Measurements from ENCODE around the gene MEGF8. TPM values are rescaled to one million over a fixed set of nuclear protein-coding genes. Genes with fewer than 3 reads are reported as not detected.

The MEGF8 gene
- total RNA-seq, 1 donor from 2014 or later = 75.7 TPM

DNA sequence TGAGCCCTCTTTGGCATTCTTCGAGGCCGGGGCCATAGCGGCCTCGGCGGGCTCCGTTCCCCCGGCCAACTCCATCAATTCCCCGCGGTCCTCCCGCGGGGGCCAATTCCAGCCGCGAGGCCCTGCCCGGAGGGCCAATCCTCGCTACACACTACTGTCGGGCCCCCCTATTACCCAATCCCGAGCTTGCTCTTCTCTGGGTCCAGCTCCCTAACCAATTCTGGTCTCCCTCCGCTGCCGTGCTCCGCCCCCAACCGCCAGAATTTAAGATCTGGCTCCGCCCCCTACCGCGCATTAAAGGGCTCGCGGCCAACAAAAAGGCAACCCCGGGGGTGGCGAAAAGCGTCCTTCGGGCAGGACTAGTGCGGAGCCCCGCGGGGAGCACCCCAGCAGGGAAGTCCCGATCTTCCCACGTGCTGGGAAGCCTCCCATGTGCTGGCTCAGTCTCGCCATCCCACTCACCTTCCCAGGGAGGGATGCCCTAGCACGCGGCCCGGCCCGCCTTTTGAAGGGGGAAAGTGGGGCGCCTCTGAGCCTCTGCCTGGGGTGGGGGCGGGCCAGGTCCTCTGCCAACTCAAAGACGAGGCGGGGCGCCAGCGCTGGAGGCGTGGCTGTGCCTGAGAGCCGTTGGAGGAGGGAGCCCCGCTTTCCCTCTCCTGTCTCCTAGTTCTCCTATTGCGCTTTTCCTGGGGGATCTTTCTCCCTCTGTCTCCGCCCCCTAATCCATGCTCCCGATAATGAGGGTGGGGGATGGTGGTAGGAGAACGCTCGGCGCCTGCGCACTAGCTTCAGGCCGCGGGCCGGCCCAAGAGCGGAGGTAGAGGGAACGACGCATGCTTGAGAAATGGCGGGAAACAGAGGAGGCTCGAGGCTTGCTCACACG lies 98.3 kb downstream of the MEGF8 start:
- Mint-ChIP-seq H3K4me3 (ENCODE audit: unreplicated experiment) (peak overlapping the region; percentile 92), H3K4me1 (ENCODE audit: unreplicated experiment) (peaks cover 25% of the 10 kb centered on the region), H3K27ac (ENCODE audit: unreplicated experiment) (peak overlapping the region; percentile 76), H3K36me3 (ENCODE audit: unreplicated experiment) (no peaks in the 10 kb centered on the region), H3K9me3 (ENCODE audit: unreplicated experiment) (no peaks in the 10 kb centered on the region), H3K27me3 (ENCODE audit: unreplicated experiment) (no peaks in the 10 kb centered on the region)
- TF ChIP-seq, protein P1, sequence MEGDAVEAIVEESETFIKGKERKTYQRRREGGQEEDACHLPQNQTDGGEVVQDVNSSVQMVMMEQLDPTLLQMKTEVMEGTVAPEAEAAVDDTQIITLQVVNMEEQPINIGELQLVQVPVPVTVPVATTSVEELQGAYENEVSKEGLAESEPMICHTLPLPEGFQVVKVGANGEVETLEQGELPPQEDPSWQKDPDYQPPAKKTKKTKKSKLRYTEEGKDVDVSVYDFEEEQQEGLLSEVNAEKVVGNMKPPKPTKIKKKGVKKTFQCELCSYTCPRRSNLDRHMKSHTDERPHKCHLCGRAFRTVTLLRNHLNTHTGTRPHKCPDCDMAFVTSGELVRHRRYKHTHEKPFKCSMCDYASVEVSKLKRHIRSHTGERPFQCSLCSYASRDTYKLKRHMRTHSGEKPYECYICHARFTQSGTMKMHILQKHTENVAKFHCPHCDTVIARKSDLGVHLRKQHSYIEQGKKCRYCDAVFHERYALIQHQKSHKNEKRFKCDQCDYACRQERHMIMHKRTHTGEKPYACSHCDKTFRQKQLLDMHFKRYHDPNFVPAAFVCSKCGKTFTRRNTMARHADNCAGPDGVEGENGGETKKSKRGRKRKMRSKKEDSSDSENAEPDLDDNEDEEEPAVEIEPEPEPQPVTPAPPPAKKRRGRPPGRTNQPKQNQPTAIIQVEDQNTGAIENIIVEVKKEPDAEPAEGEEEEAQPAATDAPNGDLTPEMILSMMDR (IDR thresholded peaks at IDR 0.05) = no peak
- DNase-seq (ENCODE audit: extremely low spot score, unreplicated experiment) = peak; percentile 93

DNA sequence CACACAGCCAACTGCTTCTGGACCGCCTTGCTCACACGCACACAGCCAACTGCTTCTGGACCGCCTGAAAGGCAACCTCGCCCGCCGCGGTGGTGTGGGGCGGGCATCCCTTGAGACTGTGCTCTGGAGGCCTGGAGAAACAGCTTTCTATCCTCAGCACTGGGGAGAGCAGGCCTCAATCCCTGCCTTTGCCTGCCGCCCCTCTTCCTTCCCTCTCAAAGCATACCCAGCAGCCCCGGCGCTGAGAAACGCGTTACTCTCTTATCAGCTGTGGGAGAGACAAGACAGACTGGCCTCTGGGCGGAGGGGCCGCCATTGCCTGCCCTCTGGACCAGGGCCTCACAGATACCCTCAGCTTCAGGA lies 98.9 kb downstream of the MEGF8 start:
- TF ChIP-seq, protein P1 (IDR thresholded peaks at IDR 0.05) = no peak
- Mint-ChIP-seq H3K4me3 (ENCODE audit: unreplicated experiment) (peak overlapping the region; percentile 10), H3K36me3 (ENCODE audit: unreplicated experiment) (no peaks in the 10 kb centered on the region), H3K4me1 (ENCODE audit: unreplicated experiment) (peaks cover 24% of the 10 kb centered on the region), H3K27me3 (ENCODE audit: unreplicated experiment) (no peaks in the 10 kb centered on the region), H3K9me3 (ENCODE audit: unreplicated experiment) (no peaks in the 10 kb centered on the region), H3K27ac (ENCODE audit: unreplicated experiment) (no peak overlapping the region)
- DNase-seq (ENCODE audit: extremely low spot score, unreplicated experiment) = no peak

DNA sequence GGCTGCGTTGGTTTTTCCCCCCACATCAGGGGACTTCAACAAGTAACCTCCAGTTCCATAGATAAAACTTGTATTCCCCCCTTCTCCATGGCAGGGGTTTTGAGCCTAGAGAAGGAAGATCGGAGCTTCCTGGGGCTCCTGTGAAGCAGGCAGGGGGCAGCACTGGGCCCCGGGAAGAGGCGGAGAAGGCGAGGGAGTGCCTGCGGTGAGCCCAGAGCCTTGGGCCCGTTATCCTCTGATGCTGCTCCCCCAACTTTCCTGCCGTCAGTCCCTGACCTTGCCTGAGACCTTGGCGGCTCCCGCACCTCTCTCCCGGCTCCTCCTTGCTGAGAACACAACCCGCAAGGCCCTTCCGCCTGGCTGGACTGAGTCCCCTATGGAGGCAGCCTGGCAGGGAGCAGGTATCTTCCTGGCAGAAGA lies 99.3 kb downstream of the MEGF8 start:
- H3K4me1 Mint-ChIP-seq (ENCODE audit: unreplicated experiment) = peaks cover 22% of the 10 kb centered on the region
- TF ChIP-seq, protein P1 (IDR thresholded peaks at IDR 0.05) = peak; percentile 32
- no peak overlapping the region for H3K4me3 Mint-ChIP-seq (ENCODE audit: unreplicated experiment)
- no peaks in the 10 kb centered on the region for H3K9me3 Mint-ChIP-seq (ENCODE audit: unreplicated experiment)
- H3K27me3 Mint-ChIP-seq (ENCODE audit: unreplicated experiment) = no peaks in the 10 kb centered on the region
- no peaks in the 10 kb centered on the region for H3K36me3 Mint-ChIP-seq (ENCODE audit: unreplicated experiment)
- DNase-seq (ENCODE audit: extremely low spot score, unreplicated experiment) = no peak
- no peak overlapping the region for H3K27ac Mint-ChIP-seq (ENCODE audit: unreplicated experiment)

DNA sequence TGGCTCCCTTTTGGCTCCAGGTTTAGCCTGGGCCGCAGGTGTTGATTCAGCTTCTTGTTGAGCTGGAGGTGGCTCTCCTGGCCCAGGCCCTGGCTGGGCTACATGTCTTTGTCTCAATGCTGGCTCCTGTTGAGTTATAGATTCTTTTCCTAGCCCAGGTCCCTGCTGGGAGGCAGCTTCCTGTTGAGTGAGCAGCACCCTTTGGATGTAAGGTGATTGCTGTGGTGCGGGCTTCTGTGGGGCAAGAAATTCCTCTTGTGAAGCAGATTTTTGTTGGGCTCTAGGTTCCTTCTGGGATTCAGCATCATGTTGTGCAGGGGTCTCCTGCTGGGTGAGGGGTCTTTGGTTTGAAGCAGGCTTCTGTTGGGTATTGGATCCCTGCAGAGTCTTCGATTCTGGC lies 101.2 kb downstream of the MEGF8 start:
- Mint-ChIP-seq H3K9me3 (ENCODE audit: unreplicated experiment) (no peaks in the 10 kb centered on the region), H3K4me3 (ENCODE audit: unreplicated experiment) (no peak overlapping the region), H3K27me3 (ENCODE audit: unreplicated experiment) (peaks cover 2% of the 10 kb centered on the region), H3K4me1 (ENCODE audit: unreplicated experiment) (peaks cover 17% of the 10 kb centered on the region), H3K27ac (ENCODE audit: unreplicated experiment) (no peak overlapping the region), H3K36me3 (ENCODE audit: unreplicated experiment) (no peaks in the 10 kb centered on the region)
- DNase-seq (ENCODE audit: extremely low spot score, unreplicated experiment) = no peak
- TF ChIP-seq, protein P1 (IDR thresholded peaks at IDR 0.05) = no peak

DNA sequence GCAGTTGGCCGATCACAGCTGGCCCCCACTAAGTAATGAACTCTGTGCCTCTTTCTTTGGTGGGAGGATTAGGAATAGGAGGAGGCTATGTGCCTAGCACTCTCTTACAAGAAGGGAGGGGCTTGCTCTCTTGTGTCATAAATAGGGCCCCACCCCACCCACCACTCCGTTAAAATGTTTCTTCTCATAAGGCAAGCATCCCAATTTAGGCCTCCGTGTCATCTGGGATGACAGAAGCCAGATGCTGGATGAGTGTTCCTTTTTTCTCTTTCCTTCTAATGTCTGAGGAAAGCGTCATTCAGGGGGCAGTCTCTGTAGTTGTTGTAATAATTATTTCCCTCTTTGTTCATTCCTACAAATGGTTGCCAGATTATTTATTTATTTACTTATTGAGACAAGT lies 101.9 kb downstream of the MEGF8 start, which contains the start of gene LIPE:
LIPE (minus strand) TSS at position 76 of the 400 bp plus-strand sequence. CDS start 239 bp downstream, outside the sequence.
- H3K4me1 Mint-ChIP-seq (ENCODE audit: unreplicated experiment) = peaks cover 11% of the 10 kb centered on the region
- no peak within 1 kb of the TSS for H3K27ac Mint-ChIP-seq (ENCODE audit: unreplicated experiment)
- H3K36me3 Mint-ChIP-seq (ENCODE audit: unreplicated experiment) = no peaks in the 10 kb centered on the region
- H3K9me3 Mint-ChIP-seq (ENCODE audit: unreplicated experiment) = no peaks in the 10 kb centered on the region
- TF ChIP-seq, protein P1 (IDR thresholded peaks at IDR 0.05) = no peak
- H3K27me3 Mint-ChIP-seq (ENCODE audit: unreplicated experiment) = peaks cover 2% of the 10 kb centered on the region
- DNase-seq (ENCODE audit: extremely low spot score, unreplicated experiment) = no peak
- H3K4me3 Mint-ChIP-seq (ENCODE audit: unreplicated experiment) = no peak within 1 kb of the TSS
